K562 (cell line): ENCODE data around the gene VPS37D. TPM values are rescaled to one million over a fixed set of nuclear protein-coding genes. Genes with fewer than 3 reads are reported as not detected.

Experiments
- ATAC-seq: fragments of 200-7000 bp; cut with Tn5 transposase; 3 replicates; pipeline ENCODE4 v1.9.1; 2020; ENCODE audit warnings: moderate library complexity
- BruUV-seq: library from RNA; stranded (reverse); fragments of 400-500 nt; replicated peaks from 2 replicates; lab custom pipeline; 2021; lab: Mats Ljungman, UMichigan
- CTCF ChIA-PET: fragments of 300-600 bp; formaldehyde crosslinking; extraction: SDS; loops from one replicate; lab custom pipeline; 2021; ENCODE audit warnings: low intra/inter-chr PET ratio; lab: Yijun Ruan, JAX
- POLR2A ChIA-PET: fragments of 300-600, 350-650 bp; sonication (Branson Sonifier 250); formaldehyde crosslinking; extraction: SDS; loops from one replicate; lab custom pipeline; 2021; ENCODE audit warnings: antibody characterized with exemption, inconsistent platforms; lab: Yijun Ruan, JAX
- DNase-seq, 4 experiments: peaks; one replicate each; pipeline versions ENCODE4 v3.0.0 to v3.0.0-alpha.2; 2011 to 2018; ENCODE audit warnings: low spot score in 3 of 4, mixed read lengths in 3 of 4; ENCODE audit errors: extremely low read depth in 1 of 4
- FAIRE-seq: peaks from 2 replicates; lab custom pipeline; 2011; peaks lifted over from hg19 to GRCh38; lab: Jason Lieb, UNC
- H2AFZ ChIP-seq: 2 replicates; pipeline ENCODE4 v1.6.0; 2011; ENCODE audit warnings: low read depth, low read length, control low read depth, inconsistent platforms
- H3K27ac ChIP-seq: fragments of 200-600 bp; 3 replicates; pipeline ENCODE4 v1.8.0; 2011; ENCODE audit warnings: low read depth, mild to moderate bottlenecking, control low read depth, inconsistent platforms, low read length, moderate library complexity, mixed read lengths; ENCODE audit errors: extremely low read depth
- H3K27me3 ChIP-seq, 2 experiments: fragments of 300-600 bp in 1 of 2; 2 replicates in 1 of 2; 3 replicates in 1 of 2; pipeline versions ENCODE4 v1.6.0 to v1.8.0; 2011; ENCODE audit warnings: inconsistent platforms in 2 of 2, low read length in 2 of 2, mild to moderate bottlenecking in 1 of 2, mixed read lengths in 1 of 2, moderate library complexity in 1 of 2; ENCODE audit not compliant: control insufficient read depth in 2 of 2, insufficient read depth in 2 of 2
- H3K36me3 ChIP-seq: fragments of 300-600 bp; 3 replicates; pipeline ENCODE4 v1.8.0; 2011; ENCODE audit warnings: mild to moderate bottlenecking, low read length, inconsistent platforms; ENCODE audit not compliant: control insufficient read depth, insufficient read depth
- H3K4me1 ChIP-seq, 2 experiments: fragments of 200-600 bp in 1 of 2; replicated peaks in 1 of 2; 2 replicates in 1 of 2; 3 replicates in 1 of 2; pipeline versions ENCODE4 v1.5.1 to v1.8.0; 2011; ENCODE audit warnings: inconsistent platforms in 2 of 2, low read length in 2 of 2, mild to moderate bottlenecking in 1 of 2, mixed read lengths in 1 of 2, moderate library complexity in 1 of 2; ENCODE audit not compliant: control insufficient read depth in 2 of 2, insufficient read depth in 2 of 2
- H3K4me2 ChIP-seq: 2 replicates; pipeline ENCODE4 v1.6.1; 2011; ENCODE audit warnings: low read length, control low read depth, inconsistent platforms, mixed read lengths; ENCODE audit not compliant: insufficient read depth
- H3K4me3 ChIP-seq: fragments of 200-600 bp; sonication (generic), shearing (Covaris generic); 2 replicates; pipeline ENCODE4 v1.5.1; 2016; ENCODE audit warnings: control low read depth, inconsistent platforms
- H3K79me2 ChIP-seq: fragments of 200-600 bp; 3 replicates; pipeline ENCODE4 v1.8.0; 2011; ENCODE audit warnings: low read length, inconsistent platforms; ENCODE audit not compliant: control insufficient read depth, insufficient read depth
- H3K9ac ChIP-seq, 2 experiments: 2 replicates each; pipeline versions ENCODE4 v1.6.0 to v1.6.1; 2011; ENCODE audit warnings: low read depth in 2 of 2, low read length in 2 of 2, control low read depth in 1 of 2, inconsistent platforms in 1 of 2, mild to moderate bottlenecking in 1 of 2, mixed read lengths in 1 of 2; ENCODE audit not compliant: insufficient read depth in 1 of 2
- H3K9me1 ChIP-seq: one replicate; pipeline ENCODE4 v1.6.0; 2011; ENCODE audit warnings: inconsistent platforms, mild to moderate bottlenecking, low read length, moderate library complexity; ENCODE audit not compliant: control insufficient read depth, insufficient read depth
- H3K9me3 ChIP-seq: replicated peaks from 2 replicates; pipeline ENCODE4 v1.5.1; 2011; ENCODE audit warnings: low read depth, low read length, inconsistent platforms; ENCODE audit not compliant: control insufficient read depth, insufficient read depth
- H4K20me1 ChIP-seq: replicated peaks from 2 replicates; pipeline ENCODE4 v1.6.1; 2011; ENCODE audit warnings: low read length, inconsistent platforms, mixed read lengths; ENCODE audit not compliant: control insufficient read depth, insufficient read depth
- E2F4 ChIP-seq: sonication (generic); formaldehyde crosslinking; IDR thresholded peaks from 2 replicates; pipeline ENCODE4 v1.8.0; 2022; ENCODE audit warnings: mild to moderate bottlenecking, low read depth, missing genetic modification reagents
- E2F5 ChIP-seq: sonication (generic); formaldehyde crosslinking; IDR thresholded peaks from 2 replicates; pipeline ENCODE4 v1.8.0; 2022; ENCODE audit warnings: mild to moderate bottlenecking, missing genetic modification reagents
- ID3 ChIP-seq, 2 experiments: fragments of 250-450 bp in 1 of 2; fragments of 450-650 bp in 1 of 2; sonication (Bioruptor Pico) in 1 of 2; IDR thresholded peaks; 2 replicates each; pipeline versions ENCODE4 v1.6.1 to v1.8.0; 2016 to 2021; ENCODE audit warnings: mild to moderate bottlenecking in 2 of 2, moderate library complexity in 2 of 2, missing compliant biosample characterization in 1 of 2, missing genetic modification characterization in 1 of 2
- MNT ChIP-seq, 2 experiments: fragments of 450-650 bp; conservative IDR thresholded peaks; 2 replicates each; pipeline ENCODE4 v1.6.1; 2017; ENCODE audit warnings: mild to moderate bottlenecking in 2 of 2, moderate library complexity in 2 of 2
- PTBP1 ChIP-seq: fragments of 200-400 bp; formaldehyde crosslinking; IDR thresholded peaks from 2 replicates; pipeline ENCODE4 v1.6.1; 2017; ENCODE audit warnings: low read depth, low read length
- SMARCB1 ChIP-seq: IDR thresholded peaks from 2 replicates; pipeline ENCODE4 v1.6.1; 2011; ENCODE audit warnings: improper control_type of control experiment, low read depth; ENCODE audit not compliant: insufficient read length
- SP2 ChIP-seq: IDR thresholded peaks from 2 replicates; pipeline ENCODE4 v1.6.1; 2011; ENCODE audit warnings: mild to moderate bottlenecking, low read depth, low read length, moderate library complexity; ENCODE audit not compliant: poor library complexity, severe bottlenecking; ENCODE audit errors: extremely low read depth
- STAT5B ChIP-seq: fragments of 250-450 bp; sonication (Bioruptor Pico); IDR thresholded peaks from 2 replicates; pipeline ENCODE4 v1.8.0; 2021; ENCODE audit warnings: mild to moderate bottlenecking, inconsistent platforms
- WGBS: fragments of 100-300 bp; shearing (Covaris generic); methylation state at CpG from one replicate; pipeline ENCODE4 v1.1.6; 2016; ENCODE audit warnings: low coverage, mixed read lengths; ENCODE audit not compliant: insufficient coverage; ENCODE audit errors: missing lambda C conversion rate; 5-methylcytosine and 5-hydroxymethylcytosine counted together
- in situ Hi-C: fragments of 300-500 bp; cut with MboI; formaldehyde crosslinking; loops from 4 replicates; pipeline ENCODE4 v1.15.0; 2018; ENCODE audit warnings: inconsistent platforms, mixed read lengths
- intact Hi-C: fragments of 100-400 bp; cut with micrococcal nuclease; formaldehyde crosslinking; loops from 2 replicates; pipeline ENCODE4 v1.14.2; 2022
- polyA plus RNA-seq, 8 experiments: library from polyadenylated mRNA; depleted of rRNA in 4 of 8; stranded (reverse) in 5 of 8; unstranded in 3 of 8; fragments of >200 nt; fragmentation: Nextera tagmentation in 2 of 8; fragmentation: Illumina TruSeq in 1 of 8; extraction: Ambion mirVana in 2 of 8; extraction: Trizol in 1 of 8; gene quantifications; 2 replicates each; pipeline versions ENCODE4 v1.2.1 to v1.2.3, GENCODE V29; 2011 to 2014; ENCODE audit warnings: inconsistent platforms in 1 of 8, missing spikeins in 1 of 8
- total RNA-seq, 7 experiments: library from RNA; depleted of rRNA in 6 of 7; stranded (reverse); fragments of >200 nt in 6 of 7; fragmentation: Illumina TruSeq in 2 of 7; extraction: Trizol in 2 of 7; gene quantifications; 2 replicates each; pipeline versions ENCODE4 v1.2.1 to v1.2.3, GENCODE V29; 2011 to 2021; ENCODE audit warnings: low replicate concordance in 1 of 7

VPS37D gene
- total and polyA plus RNA-seq, 9 of the 15 experiments (the other 6 are each of a cell fraction or from before 2014, with no cell fraction given) = 0.25 to 2.3 (median 1.0) TPM; not detected in 3

- H3K79me2 ChIP-seq = no peaks in the 10 kb centered on the region
- no peak overlapping the region for H2AFZ ChIP-seq
- in situ Hi-C loops (no loop called here), intact Hi-C loops (no loop called here)
- H3K27ac ChIP-seq = no peak overlapping the region
- no peaks in the 10 kb centered on the region for H3K36me3 ChIP-seq
- H3K4me2 ChIP-seq = no peak overlapping the region
- DNase-seq = no peak
- WGBS = 3% methylated on average over 2 of the region's 2 CpGs
- no peak for TF ChIP-seq E2F5
- no peak for TF ChIP-seq PTBP1
- TF ChIP-seq E2F4 = no peak
- TF ChIP-seq SP2 = no peak
- no peak for TF ChIP-seq MNT (conservative IDR thresholded peaks at IDR 0.05)
- no peak for TF ChIP-seq STAT5B
- no peak for TF ChIP-seq SMARCB1
- TF ChIP-seq ID3 (CRISPR knock-in tag; IDR thresholded peaks at IDR 0.05) = no peak
- TF ChIP-seq ID3 (tag; IDR thresholded peaks at IDR 0.05) = no peak
- no peak for ATAC-seq
- ChIA-PET CTCF (no interaction called here), POLR2A (no interaction called here)
- peaks cover 7% of the 10 kb centered on the region for H3K9me3 ChIP-seq
- H3K27me3 ChIP-seq = peaks cover 12 to 49% of the 10 kb centered on the region in 2 experiments; a peak in 4 of 5 replicates
- no TSS peak for BruUV-seq
- H4K20me1 ChIP-seq = 0 out of 2 replicates have a peak, but pooled peaks cover 3% of the 10 kb centered on the region
- H3K4me1 ChIP-seq = peaks cover 0 to 10% of the 10 kb centered on the region in 2 experiments; a peak in 2 of 5 replicates
- H3K4me3 ChIP-seq = no peak overlapping the region
- no peaks in the 10 kb centered on the region for H3K9me1 ChIP-seq
- no peak for FAIRE-seq
- H3K9ac ChIP-seq = no peak overlapping the region
Measured at GRCh38 chr7:73642834-73643233, 24.8 kb upstream of the VPS37D start.
